NCI-H446 (cell line): ENCODE data around the gene TANGO6.

ENCODE experiments used
- DNase-seq, 2 experiments: peaks; one replicate each; lab custom pipeline; 2025; lab: John Stamatoyannopoulos, UW

The TANGO6 gene

GRCh38 chr16:69100071-69100691 is 256.9 kb downstream of the TANGO6 start:
- peak in 1 of 2 experiments; percentile 22 for DNase-seq

GRCh38 chr16:69105501-69106361 is 262.4 kb downstream of the TANGO6 start, which contains the start of gene HAS3:
HAS3 (plus strand) TSS chr16:69105653; CDS start chr16:69109396, 3,743 bp downstream.
- peak in 1 of 2 experiments; percentile 55 for DNase-seq

GRCh38 chr16:69106491-69107315 is 263.4 kb downstream of the TANGO6 start:
- no peak for DNase-seq

- no peak for DNase-seq
Measured at GRCh38 chr16:69107316-69107962, 264.1 kb downstream of the TANGO6 start.

GRCh38 chr16:69108064-69108904 is 265.0 kb downstream of the TANGO6 start:
- DNase-seq: no peak

- DNase-seq: no peak
Measured at GRCh38 chr16:69108905-69109252, 265.5 kb downstream of the TANGO6 start.

- DNase-seq: no peak
Measured at GRCh38 chr16:69109486-69110270, 266.3 kb downstream of the TANGO6 start.

- no peak for DNase-seq
Measured at GRCh38 chr16:69110406-69110805, 267.1 kb downstream of the TANGO6 start.

GRCh38 chr16:69111216-69111875 is 268.0 kb downstream of the TANGO6 start:
- DNase-seq: no peak

GRCh38 chr16:69111876-69112230 is 268.5 kb downstream of the TANGO6 start:
- DNase-seq: no peak

GRCh38 chr16:69112285-69113129 is 269.2 kb downstream of the TANGO6 start:
- DNase-seq: peak in 1 of 2 experiments; percentile 22

- DNase-seq: no peak
Measured at GRCh38 chr16:69113216-69113615, 269.9 kb downstream of the TANGO6 start.

GRCh38 chr16:69114346-69114975 is 271.1 kb downstream of the TANGO6 start:
- DNase-seq: no peak

- no peak for DNase-seq
Measured at GRCh38 chr16:69114976-69115355, 271.6 kb downstream of the TANGO6 start.

GRCh38 chr16:69115361-69115760 is 272.0 kb downstream of the TANGO6 start:
- DNase-seq: no peak

- no peak for DNase-seq
Measured at GRCh38 chr16:69115837-69116236, 272.5 kb downstream of the TANGO6 start.

GRCh38 chr16:69116256-69116875 is 273.0 kb downstream of the TANGO6 start:
- DNase-seq: no peak

GRCh38 chr16:69116906-69117305 is 273.6 kb downstream of the TANGO6 start:
- DNase-seq: no peak
